Neutrophil (primary cell): ENCODE measurements around the gene TPSD1.

Source experiments
- H3K27ac ChIP-seq: fragments of 200-600 bp; sonication (generic); 2 replicates; pipeline ENCODE4 v1.5.1; 2016; ENCODE audit warnings: mild to moderate bottlenecking, moderate library complexity
- H3K27me3 ChIP-seq: fragments of 200-600 bp; sonication (generic); 2 replicates; pipeline ENCODE4 v1.6.0; 2016; ENCODE audit warnings: mild to moderate bottlenecking
- H3K36me3 ChIP-seq: fragments of 200-600 bp; sonication (generic); 2 replicates; pipeline ENCODE4 v1.5.1; 2017
- H3K4me1 ChIP-seq, 2 experiments: fragments of 200-600 bp in 1 of 2; sonication (generic) in 1 of 2; 1 replicate in 1 of 2; 2 replicates in 1 of 2; pipeline versions ENCODE4 v1.5.1 to v1.6.1; 2013 to 2016; ENCODE audit warnings: low read depth in 1 of 2, low read length in 1 of 2, mild to moderate bottlenecking in 1 of 2, moderate library complexity in 1 of 2; ENCODE audit not compliant: control insufficient read depth in 1 of 2, insufficient read depth in 1 of 2
- H3K4me3 ChIP-seq, 2 experiments: fragments of 200-600 bp in 1 of 2; sonication (generic) in 1 of 2; 1 replicate in 1 of 2; 2 replicates in 1 of 2; pipeline ENCODE4 v1.5.1; 2013 to 2016; ENCODE audit warnings: low read depth in 1 of 2, low read length in 1 of 2, mild to moderate bottlenecking in 1 of 2, moderate library complexity in 1 of 2
- H3K9me3 ChIP-seq: fragments of 200-600 bp; sonication (generic); 2 replicates; pipeline ENCODE4 v1.5.1; 2016
- TF ChIP-seq, protein P1 (sequence below): fragments of 200-600 bp; sonication (generic); IDR thresholded peaks from 2 replicates; pipeline ENCODE4 v1.5.1; 2016; ENCODE audit warnings: antibody characterized with exemption

Gene TPSD1

DNA sequence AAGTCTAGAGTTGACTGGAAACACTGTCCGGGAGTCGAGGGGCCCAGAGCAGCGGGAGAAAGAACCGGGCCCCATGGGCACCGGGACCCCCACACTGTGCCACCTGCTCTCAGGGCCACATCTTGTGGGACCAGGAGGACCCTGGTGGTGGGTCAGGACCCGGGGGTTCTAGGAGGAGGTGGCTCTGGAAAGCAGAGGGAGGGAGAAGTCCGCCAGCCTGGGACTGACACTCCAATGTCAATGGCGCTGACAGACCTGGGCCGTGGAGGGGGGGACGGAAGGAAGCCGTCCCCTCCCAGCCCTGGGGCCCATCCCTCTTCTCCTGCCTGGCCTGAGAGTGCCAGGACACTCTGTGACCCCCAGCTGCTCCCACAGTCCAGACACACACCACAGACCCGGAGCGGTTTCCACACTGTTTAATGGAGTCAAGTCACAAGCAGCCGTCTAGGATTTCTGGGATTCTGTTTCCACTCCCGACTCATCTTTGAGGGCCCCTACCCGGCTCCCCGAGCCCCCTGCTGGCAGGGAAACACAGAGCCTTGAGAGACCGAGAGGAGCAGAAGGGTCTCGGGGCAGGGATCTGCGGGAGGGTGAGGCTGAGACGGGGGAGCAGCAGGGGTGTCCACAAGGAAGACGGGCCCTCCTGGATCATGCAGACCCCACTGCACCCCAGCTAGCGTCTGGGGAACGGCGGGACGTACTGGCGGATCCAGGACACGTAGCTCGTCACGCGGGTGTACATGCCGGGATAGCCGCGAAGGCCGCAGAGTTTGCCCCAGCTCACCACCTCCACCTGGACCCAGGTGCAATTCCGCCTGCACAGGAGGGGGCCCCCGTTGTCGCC is 30.0 kb downstream of the TPSD1 start:
- H3K36me3 ChIP-seq: no peaks in the 10 kb centered on the region
- TF ChIP-seq, protein P1, sequence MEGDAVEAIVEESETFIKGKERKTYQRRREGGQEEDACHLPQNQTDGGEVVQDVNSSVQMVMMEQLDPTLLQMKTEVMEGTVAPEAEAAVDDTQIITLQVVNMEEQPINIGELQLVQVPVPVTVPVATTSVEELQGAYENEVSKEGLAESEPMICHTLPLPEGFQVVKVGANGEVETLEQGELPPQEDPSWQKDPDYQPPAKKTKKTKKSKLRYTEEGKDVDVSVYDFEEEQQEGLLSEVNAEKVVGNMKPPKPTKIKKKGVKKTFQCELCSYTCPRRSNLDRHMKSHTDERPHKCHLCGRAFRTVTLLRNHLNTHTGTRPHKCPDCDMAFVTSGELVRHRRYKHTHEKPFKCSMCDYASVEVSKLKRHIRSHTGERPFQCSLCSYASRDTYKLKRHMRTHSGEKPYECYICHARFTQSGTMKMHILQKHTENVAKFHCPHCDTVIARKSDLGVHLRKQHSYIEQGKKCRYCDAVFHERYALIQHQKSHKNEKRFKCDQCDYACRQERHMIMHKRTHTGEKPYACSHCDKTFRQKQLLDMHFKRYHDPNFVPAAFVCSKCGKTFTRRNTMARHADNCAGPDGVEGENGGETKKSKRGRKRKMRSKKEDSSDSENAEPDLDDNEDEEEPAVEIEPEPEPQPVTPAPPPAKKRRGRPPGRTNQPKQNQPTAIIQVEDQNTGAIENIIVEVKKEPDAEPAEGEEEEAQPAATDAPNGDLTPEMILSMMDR: no peak
- H3K4me1 ChIP-seq: peaks cover 0 to 4% of the 10 kb centered on the region in 2 experiments
- no peak overlapping the region for H3K27ac ChIP-seq
- peaks cover 76% of the 10 kb centered on the region for H3K27me3 ChIP-seq
- no peaks in the 10 kb centered on the region for H3K9me3 ChIP-seq
- no peak overlapping the region for H3K4me3 ChIP-seq

DNA sequence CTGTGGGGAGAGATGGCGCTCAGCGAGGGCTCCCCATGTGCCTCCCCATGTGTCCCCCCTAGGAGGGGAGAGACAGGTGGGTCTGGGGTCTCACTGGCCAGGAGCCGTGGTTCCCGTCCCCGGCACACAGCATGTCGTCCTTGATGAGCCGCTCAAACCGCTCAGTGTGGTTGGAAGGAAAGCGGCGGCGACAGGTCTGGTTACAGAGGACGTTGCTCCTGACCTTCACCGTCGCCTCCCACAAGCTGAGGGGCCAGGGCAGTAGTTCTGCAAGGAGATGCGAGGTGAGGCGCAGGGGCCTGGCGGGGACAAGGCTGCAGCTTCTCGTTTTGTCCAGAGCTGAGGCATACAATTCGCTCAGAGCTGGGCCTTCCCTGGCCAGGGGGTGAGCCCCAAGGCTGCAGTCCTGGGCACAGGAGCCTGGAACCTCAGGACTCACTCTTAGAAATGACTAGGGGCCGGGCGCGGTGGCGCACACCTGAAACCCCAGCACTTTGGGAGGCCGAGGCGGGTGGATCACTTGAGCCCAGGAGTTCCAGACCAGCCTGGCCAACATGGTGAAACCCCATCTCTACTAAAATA is 30.7 kb downstream of the TPSD1 start:
- TF ChIP-seq, protein P1: no peak
- H3K4me3 ChIP-seq: no peak overlapping the region
- no peaks in the 10 kb centered on the region for H3K9me3 ChIP-seq
- H3K27ac ChIP-seq: no peak overlapping the region
- peaks cover 0 to 4% of the 10 kb centered on the region in 2 experiments for H3K4me1 ChIP-seq
- peaks cover 83% of the 10 kb centered on the region for H3K27me3 ChIP-seq
- H3K36me3 ChIP-seq: no peaks in the 10 kb centered on the region

DNA sequence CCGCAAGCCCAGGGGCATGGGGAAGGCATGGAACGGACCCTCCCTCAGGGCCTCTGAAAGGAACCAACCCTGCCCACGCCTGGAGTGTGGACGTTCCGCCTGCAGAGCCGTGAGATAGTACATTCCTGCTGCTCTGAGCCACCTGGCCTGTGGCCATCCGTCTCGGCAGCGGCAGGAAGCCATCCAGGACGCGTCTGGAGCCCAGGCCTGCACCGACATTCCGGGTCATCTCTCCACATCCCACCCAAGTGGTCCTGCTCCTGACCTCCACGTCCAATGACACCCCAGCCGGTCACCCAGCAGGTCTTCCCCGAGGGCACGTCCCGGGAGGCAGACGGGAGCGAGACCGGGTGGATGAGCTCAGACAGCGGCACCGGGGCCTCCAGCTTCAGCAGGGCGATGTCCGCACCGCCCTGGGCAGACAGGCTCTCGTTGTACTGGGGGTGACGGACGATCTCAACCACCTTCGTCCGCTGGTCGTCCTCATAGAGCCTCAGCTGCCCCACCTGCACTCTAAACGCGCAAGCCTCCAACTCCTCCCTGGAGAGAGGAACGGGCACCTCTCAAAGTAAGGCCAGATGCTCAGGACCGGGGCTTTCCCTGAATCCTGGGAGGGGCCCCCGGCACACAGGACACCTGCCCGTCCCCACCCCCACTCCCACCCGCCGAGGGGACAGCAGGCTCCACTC is 32.3 kb downstream of the TPSD1 start:
- peaks cover 0 to 4% of the 10 kb centered on the region in 2 experiments for H3K4me1 ChIP-seq
- no peaks in the 10 kb centered on the region for H3K36me3 ChIP-seq
- no peak overlapping the region for H3K27ac ChIP-seq
- H3K4me3 ChIP-seq: no peak overlapping the region
- TF ChIP-seq, protein P1: no peak
- H3K27me3 ChIP-seq: peaks cover 86% of the 10 kb centered on the region
- no peaks in the 10 kb centered on the region for H3K9me3 ChIP-seq

DNA sequence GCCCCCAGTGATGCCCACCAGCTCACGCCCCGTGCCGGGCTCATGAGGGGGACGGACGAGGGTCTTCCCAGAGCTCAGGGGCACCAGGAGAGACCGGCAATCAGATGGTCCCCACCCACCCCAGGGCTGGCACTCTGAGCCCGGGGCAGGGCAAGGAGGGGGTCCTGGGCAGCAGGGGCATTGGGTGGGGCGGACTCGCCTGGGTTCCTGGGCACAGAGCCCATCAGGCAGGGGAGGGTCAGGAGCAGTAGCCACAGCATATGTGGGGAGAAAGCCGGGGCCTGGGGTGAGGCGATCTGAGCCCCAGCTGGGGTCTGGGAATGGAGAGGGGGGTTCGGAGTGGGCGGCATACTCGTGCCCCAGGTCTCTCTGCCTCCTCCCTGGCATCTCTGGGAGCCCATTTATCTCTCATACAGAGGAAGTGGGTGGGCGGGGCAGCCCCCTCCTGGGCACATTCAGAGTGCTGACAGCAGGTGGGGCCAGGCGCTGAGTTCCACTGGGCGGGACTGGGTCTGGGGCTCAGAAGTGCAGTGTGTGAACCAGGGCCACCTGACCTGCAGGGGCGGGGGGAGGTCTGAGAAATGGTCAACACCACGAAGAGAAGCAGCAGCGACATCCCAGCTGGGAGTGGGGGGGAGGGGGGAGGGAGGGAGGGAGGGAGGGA is 33.1 kb downstream of the TPSD1 start:
- H3K27ac ChIP-seq: no peak overlapping the region
- peaks cover 86% of the 10 kb centered on the region for H3K27me3 ChIP-seq
- H3K36me3 ChIP-seq: no peaks in the 10 kb centered on the region
- TF ChIP-seq, protein P1: no peak
- peaks cover 0 to 4% of the 10 kb centered on the region in 2 experiments for H3K4me1 ChIP-seq
- no peaks in the 10 kb centered on the region for H3K9me3 ChIP-seq
- no peak overlapping the region for H3K4me3 ChIP-seq

DNA sequence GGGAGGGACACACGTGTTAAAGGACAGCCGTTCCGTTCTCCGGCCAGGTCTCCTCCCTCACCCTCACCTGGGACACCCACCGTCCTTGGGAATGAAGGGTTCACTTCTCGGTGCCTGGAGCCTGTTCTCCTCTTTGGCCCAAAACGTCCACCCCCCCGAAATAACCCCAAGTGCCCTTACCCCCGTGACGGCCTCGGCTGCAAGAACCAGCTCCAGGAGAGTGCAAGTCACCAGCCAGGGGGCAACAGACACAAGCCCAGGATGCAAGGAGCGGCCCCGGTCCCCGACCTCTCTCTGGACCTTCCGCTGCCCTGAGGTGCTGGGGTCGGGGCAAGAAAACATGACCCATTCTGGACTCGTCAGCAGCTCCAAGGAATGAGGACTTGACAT is 33.6 kb downstream of the TPSD1 start:
- peaks cover 83% of the 10 kb centered on the region for H3K27me3 ChIP-seq
- H3K9me3 ChIP-seq: no peaks in the 10 kb centered on the region
- H3K4me1 ChIP-seq: peaks cover 0 to 4% of the 10 kb centered on the region in 2 experiments
- H3K4me3 ChIP-seq: no peak overlapping the region
- H3K36me3 ChIP-seq: no peaks in the 10 kb centered on the region
- H3K27ac ChIP-seq: no peak overlapping the region
- TF ChIP-seq, protein P1: no peak
